ENCODE data around the gene KCNJ12.
"Not testable (repeated sequence)": the region's sequence is repeated elsewhere in the genome, so short reads cannot be mapped to it uniquely, and the experiment has no call there.

KCNJ12 gene

DNA sequence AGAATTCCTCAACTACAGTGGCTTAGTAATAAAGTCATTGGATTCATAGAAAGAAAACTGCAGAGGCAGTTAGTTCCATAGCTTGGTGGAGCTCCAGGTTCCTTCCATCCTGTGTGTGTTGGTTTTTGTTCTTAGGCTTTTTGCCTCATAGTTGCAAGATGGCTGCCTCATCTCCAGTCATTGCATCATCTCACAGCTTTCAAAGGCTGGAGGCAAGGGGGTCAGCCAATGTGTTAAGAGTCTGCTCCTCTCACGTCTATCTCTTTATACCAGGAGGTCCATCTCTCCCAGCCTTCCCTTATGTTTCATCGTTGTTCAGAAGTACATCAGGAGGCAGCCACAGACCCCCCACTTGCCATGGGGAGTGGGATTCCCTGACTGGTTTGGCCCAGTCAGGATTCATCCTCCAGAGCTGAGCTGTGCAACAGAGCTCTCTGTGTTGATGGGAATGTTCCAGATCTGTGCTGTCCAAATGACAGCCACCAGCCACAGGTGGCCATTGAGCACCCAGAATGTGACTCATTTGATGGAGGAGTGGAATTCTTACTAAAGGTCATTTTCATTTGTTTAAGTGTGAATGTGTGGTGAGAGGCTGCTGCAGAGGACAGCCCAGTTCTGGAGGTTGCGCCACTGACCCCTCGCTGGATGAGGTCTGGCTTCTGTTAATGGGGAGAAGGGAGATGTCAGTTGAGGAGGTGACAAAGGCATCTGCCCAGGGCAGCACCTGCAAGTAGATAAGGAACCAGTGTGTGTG lies 39.4 kb upstream of the KCNJ12 start:
- H2AK5ac ChIP-seq (ENCODE audit: low read length, severe bottlenecking); H3K4me1 ChIP-seq (ENCODE audit: control insufficient read depth, insufficient read depth, low read depth, low read length); H3K14ac ChIP-seq (ENCODE audit: low read length in 2 of 2); H3K9me3 ChIP-seq (ENCODE audit: control insufficient read depth, low read length); H2BK12ac ChIP-seq (ENCODE audit: low read length in 2 of 2); H3K27me3 ChIP-seq (ENCODE audit: control insufficient read depth in 1 of 2, insufficient read depth in 1 of 2, low read length in 2 of 2); H2AFZ ChIP-seq (ENCODE audit: low read depth, low read length); H4K8ac ChIP-seq (ENCODE audit: low read length); H3K18ac ChIP-seq (ENCODE audit: low read depth in 1 of 2, low read length in 2 of 2); H2BK120ac ChIP-seq (ENCODE audit: low read depth, low read length); H3K4me3 ChIP-seq (ENCODE audit: insufficient read depth in 1 of 2, low read depth in 1 of 2, low read length in 2 of 2); DNase-seq; H3K23ac ChIP-seq (ENCODE audit: low read length in 2 of 2); H4K91ac ChIP-seq (ENCODE audit: low read length); H3K4me2 ChIP-seq (ENCODE audit: low read length, poor library complexity, severe bottlenecking); H3K4ac ChIP-seq (ENCODE audit: low read depth in 1 of 2, low read length in 2 of 2); H3K36me3 ChIP-seq (ENCODE audit: control insufficient read depth in 1 of 2, insufficient read depth in 2 of 2, low read depth in 1 of 2, low read length in 2 of 2); H2BK15ac ChIP-seq (ENCODE audit: low read depth, poor library complexity, severe bottlenecking); H2BK5ac ChIP-seq (ENCODE audit: low read depth, low read length, poor library complexity, severe bottlenecking); H3K79me1 ChIP-seq (replicated peaks; ENCODE audit: low read length, poor library complexity, severe bottlenecking); H3K27ac ChIP-seq (ENCODE audit: low read length, poor library complexity, severe bottlenecking); H3K9ac ChIP-seq (ENCODE audit: low read length): not testable (repeated sequence)
- WGBS = 72% methylated on average over 4 of the region's 4 CpGs

DNA sequence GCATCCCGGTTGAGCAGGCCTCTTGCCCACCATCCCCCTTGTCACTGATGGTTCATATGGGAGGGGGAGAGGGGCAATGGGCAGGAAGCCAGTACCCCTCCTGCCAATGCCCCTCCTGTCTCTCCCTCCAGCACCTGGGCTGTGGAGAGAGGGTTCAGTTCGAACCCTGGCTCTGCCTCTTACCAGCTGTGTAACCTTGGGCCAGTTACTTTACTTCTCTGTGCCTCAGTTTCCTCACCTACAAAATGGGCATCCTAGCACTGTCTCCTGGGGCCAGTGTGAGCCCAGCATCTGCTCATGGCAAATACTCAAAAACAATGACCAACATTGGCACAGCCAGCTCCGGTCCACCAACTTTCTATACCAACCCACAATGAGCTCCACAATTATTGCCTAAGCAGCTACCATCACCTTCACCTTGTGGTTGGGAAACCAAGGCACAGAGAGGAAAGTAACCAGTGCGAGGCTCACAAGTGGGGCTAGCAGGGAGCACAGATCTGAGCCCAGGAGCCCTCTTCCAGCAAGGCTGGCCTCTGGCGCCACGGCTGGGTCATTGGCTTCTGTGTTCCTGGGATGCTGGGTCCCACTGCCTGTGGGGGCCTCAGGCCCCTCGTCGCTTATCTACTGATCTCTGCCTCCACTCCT lies 38.1 kb upstream of the KCNJ12 start:
- H2BK5ac ChIP-seq (ENCODE audit: low read depth, low read length, poor library complexity, severe bottlenecking); H2BK12ac ChIP-seq (ENCODE audit: low read length in 2 of 2); H3K4me1 ChIP-seq (ENCODE audit: control insufficient read depth, insufficient read depth, low read depth, low read length); H3K4ac ChIP-seq (ENCODE audit: low read depth in 1 of 2, low read length in 2 of 2); H3K14ac ChIP-seq (ENCODE audit: low read length in 2 of 2); H4K8ac ChIP-seq (ENCODE audit: low read length); H3K36me3 ChIP-seq (ENCODE audit: control insufficient read depth in 1 of 2, insufficient read depth in 2 of 2, low read depth in 1 of 2, low read length in 2 of 2); H3K4me3 ChIP-seq (ENCODE audit: insufficient read depth in 1 of 2, low read depth in 1 of 2, low read length in 2 of 2); DNase-seq; H3K18ac ChIP-seq (ENCODE audit: low read depth in 1 of 2, low read length in 2 of 2); H2AFZ ChIP-seq (ENCODE audit: low read depth, low read length); H2BK120ac ChIP-seq (ENCODE audit: low read depth, low read length); H4K91ac ChIP-seq (ENCODE audit: low read length); H3K9ac ChIP-seq (ENCODE audit: low read length); H3K23ac ChIP-seq (ENCODE audit: low read length in 2 of 2); H3K27me3 ChIP-seq (ENCODE audit: control insufficient read depth in 1 of 2, insufficient read depth in 1 of 2, low read length in 2 of 2); H3K27ac ChIP-seq (ENCODE audit: low read length, poor library complexity, severe bottlenecking); H3K9me3 ChIP-seq (ENCODE audit: control insufficient read depth, low read length); H3K79me1 ChIP-seq (replicated peaks; ENCODE audit: low read length, poor library complexity, severe bottlenecking); H2BK15ac ChIP-seq (ENCODE audit: low read depth, poor library complexity, severe bottlenecking); H3K4me2 ChIP-seq (ENCODE audit: low read length, poor library complexity, severe bottlenecking); H2AK5ac ChIP-seq (ENCODE audit: low read length, severe bottlenecking): not testable (repeated sequence)
- 77% methylated on average over 6 of the region's 8 CpGs for WGBS

DNA sequence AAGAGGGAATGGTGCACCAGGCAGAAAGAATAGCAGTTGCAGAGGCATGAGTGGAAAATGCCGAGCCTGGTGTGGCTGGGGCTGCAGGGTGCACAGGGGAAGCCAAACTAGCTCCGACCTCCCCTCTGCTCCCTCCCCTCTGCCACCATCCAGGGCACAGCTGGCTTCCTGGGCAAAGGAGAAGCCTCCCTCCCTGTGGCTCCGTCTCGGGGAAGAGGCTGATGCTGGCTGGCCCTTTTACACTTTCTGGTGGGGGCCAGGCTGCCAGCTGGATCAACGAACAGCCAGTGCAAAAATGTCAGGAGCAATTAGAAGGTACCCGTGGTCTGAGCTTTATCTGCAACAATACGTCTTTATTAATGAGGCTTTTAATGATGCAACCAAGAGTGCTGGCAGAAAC lies 37.1 kb upstream of the KCNJ12 start:
- no peak overlapping the region for H3K23ac ChIP-seq (ENCODE audit: low read length in 2 of 2)
- H3K14ac ChIP-seq (ENCODE audit: low read length in 2 of 2) = no peak overlapping the region
- peaks cover 0 to 5% of the 10 kb centered on the region in 2 experiments for H3K27me3 ChIP-seq (ENCODE audit: control insufficient read depth in 1 of 2, insufficient read depth in 1 of 2, low read length in 2 of 2)
- H2AK5ac ChIP-seq (ENCODE audit: low read length, severe bottlenecking) = no peak overlapping the region
- no peak overlapping the region for H3K27ac ChIP-seq (ENCODE audit: low read length, poor library complexity, severe bottlenecking)
- H3K4me2 ChIP-seq (ENCODE audit: low read length, poor library complexity, severe bottlenecking) = no peak overlapping the region
- no peak overlapping the region for H4K91ac ChIP-seq (ENCODE audit: low read length)
- H3K36me3 ChIP-seq (ENCODE audit: control insufficient read depth in 1 of 2, insufficient read depth in 2 of 2, low read depth in 1 of 2, low read length in 2 of 2) = no peaks in the 10 kb centered on the region
- no peak overlapping the region for H2BK12ac ChIP-seq (ENCODE audit: low read length in 2 of 2)
- H3K4me3 ChIP-seq (ENCODE audit: insufficient read depth in 1 of 2, low read depth in 1 of 2, low read length in 2 of 2) = no peak overlapping the region
- H3K4me1 ChIP-seq (ENCODE audit: control insufficient read depth, insufficient read depth, low read depth, low read length) = no peaks in the 10 kb centered on the region
- no peak overlapping the region for H2AFZ ChIP-seq (ENCODE audit: low read depth, low read length)
- H3K4ac ChIP-seq (ENCODE audit: low read depth in 1 of 2, low read length in 2 of 2) = no peak overlapping the region
- 71% methylated on average over 7 of the region's 7 CpGs for WGBS
- H4K8ac ChIP-seq (ENCODE audit: low read length) = no peak overlapping the region
- no peaks in the 10 kb centered on the region for H3K79me1 ChIP-seq (replicated peaks; ENCODE audit: low read length, poor library complexity, severe bottlenecking)
- H3K9me3 ChIP-seq (ENCODE audit: control insufficient read depth, low read length) = no peaks in the 10 kb centered on the region
- H3K9ac ChIP-seq (ENCODE audit: low read length) = no peak overlapping the region
- H2BK120ac ChIP-seq (ENCODE audit: low read depth, low read length) = no peak overlapping the region
- no peak overlapping the region for H2BK15ac ChIP-seq (ENCODE audit: low read depth, poor library complexity, severe bottlenecking)
- H2BK5ac ChIP-seq (ENCODE audit: low read depth, low read length, poor library complexity, severe bottlenecking) = no peak overlapping the region
- H3K18ac ChIP-seq (ENCODE audit: low read depth in 1 of 2, low read length in 2 of 2) = no peak overlapping the region
- no peak for DNase-seq

DNA sequence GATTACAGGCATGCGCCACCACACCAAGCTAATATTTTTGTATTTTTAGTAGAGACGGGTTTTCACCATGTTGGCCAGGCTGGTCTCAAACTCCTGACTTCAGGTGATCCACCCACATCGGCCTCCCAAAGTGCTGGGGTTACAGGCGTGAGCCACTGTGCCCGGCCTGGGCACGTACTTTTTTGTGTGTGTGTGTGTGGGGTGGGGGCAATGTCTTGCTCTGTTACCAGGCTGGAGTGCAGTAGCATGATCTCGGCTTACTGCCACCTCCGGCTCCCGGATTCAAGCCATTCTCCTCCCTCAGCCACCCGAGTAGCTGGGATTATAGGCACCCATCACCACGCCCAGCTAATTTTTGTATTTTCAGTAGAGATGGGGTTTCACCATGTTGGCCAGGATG lies 36.6 kb upstream of the KCNJ12 start:
- not testable (repeated sequence) for H3K18ac ChIP-seq (ENCODE audit: low read depth in 1 of 2, low read length in 2 of 2); H3K36me3 ChIP-seq (ENCODE audit: control insufficient read depth in 1 of 2, insufficient read depth in 2 of 2, low read depth in 1 of 2, low read length in 2 of 2); H4K8ac ChIP-seq (ENCODE audit: low read length); H3K4me2 ChIP-seq (ENCODE audit: low read length, poor library complexity, severe bottlenecking); H2BK12ac ChIP-seq (ENCODE audit: low read length in 2 of 2); H2AK5ac ChIP-seq (ENCODE audit: low read length, severe bottlenecking); H3K27ac ChIP-seq (ENCODE audit: low read length, poor library complexity, severe bottlenecking); H3K27me3 ChIP-seq (ENCODE audit: control insufficient read depth in 1 of 2, insufficient read depth in 1 of 2, low read length in 2 of 2); H3K9ac ChIP-seq (ENCODE audit: low read length); H2AFZ ChIP-seq (ENCODE audit: low read depth, low read length); DNase-seq; H3K23ac ChIP-seq (ENCODE audit: low read length in 2 of 2); H3K79me1 ChIP-seq (replicated peaks; ENCODE audit: low read length, poor library complexity, severe bottlenecking); H2BK120ac ChIP-seq (ENCODE audit: low read depth, low read length); H3K4me3 ChIP-seq (ENCODE audit: insufficient read depth in 1 of 2, low read depth in 1 of 2, low read length in 2 of 2); H2BK5ac ChIP-seq (ENCODE audit: low read depth, low read length, poor library complexity, severe bottlenecking); H2BK15ac ChIP-seq (ENCODE audit: low read depth, poor library complexity, severe bottlenecking); H4K91ac ChIP-seq (ENCODE audit: low read length); H3K4me1 ChIP-seq (ENCODE audit: control insufficient read depth, insufficient read depth, low read depth, low read length); H3K4ac ChIP-seq (ENCODE audit: low read depth in 1 of 2, low read length in 2 of 2); H3K9me3 ChIP-seq (ENCODE audit: control insufficient read depth, low read length); H3K14ac ChIP-seq (ENCODE audit: low read length in 2 of 2)
- WGBS = 93% methylated on average over 8 of the region's 11 CpGs

All from mesenchymal stem cell (in vitro differentiated cells and primary cell).